ENCODE data around the gene RPL15. TPM values are rescaled to one million over a fixed set of nuclear protein-coding genes. Genes with fewer than 3 reads are reported as not detected.

RPL15 gene
- total and polyA plus RNA-seq, 10 of the 15 experiments (the other 5 are each of a cell fraction or from before 2014, with no cell fraction given): 2,885 to 10,761 (median 4,017) TPM

GRCh38 chr3:23877329-23877980 lies 39.5 kb upstream of the RPL15 start:
- ChIA-PET RAD21 (ENCODE audit: unreplicated experiment) (interaction anchor here (2.2 kb wide), 1 partner anchor 44 kb away, joined by 5 read pairs; no protein-coding TSS in a partner anchor), SMC1A (ENCODE audit: uncharacterized antibody, unreplicated experiment) (interaction anchor here (0.6 to 3.3 kb wide), 6 partner anchors 11 to 53 kb away, joined by 3 to 11 read pairs (median 4); no protein-coding TSS in a partner anchor), CTCF (interaction anchor here (0.7 to 3.6 kb wide), 5 partner anchors 9 to 43 kb away, joined by 3 to 13 read pairs (median 9); no protein-coding TSS in a partner anchor), POLR2A (interaction anchor here (1.0 kb wide), 1 partner anchor 70 kb away, joined by 3 read pairs; no protein-coding TSS in a partner anchor)
- Histone ChIP-seq H3K27ac (ENCODE audit: control insufficient read depth, insufficient read depth) (no peak overlapping the region), H3K79me2 (ENCODE audit: control insufficient read depth, insufficient read depth, low read length) (peaks cover 36% of the 10 kb centered on the region), H3K36me3 (ENCODE audit: control insufficient read depth in 2 of 2, insufficient read depth in 2 of 2, low read length in 1 of 2) (peaks cover 4 to 10% of the 10 kb centered on the region in 2 experiments), H3K4me1 (ENCODE audit: control insufficient read depth, insufficient read depth, low read length) (no peaks in the 10 kb centered on the region), H3K27me3 (replicated peaks in 1 of 2; ENCODE audit: control insufficient read depth in 2 of 2, insufficient read depth in 2 of 2, low read length in 1 of 2) (no peaks in the 10 kb centered on the region), H4K20me1 (ENCODE audit: control insufficient read depth, insufficient read depth) (no peaks in the 10 kb centered on the region), H3K4me2 (ENCODE audit: control insufficient read depth, insufficient read depth) (no peak overlapping the region), H3K4me3 (no peak overlapping the region), H2AFZ (ENCODE audit: control insufficient read depth, low read depth, low read length) (no peak overlapping the region), H3K9me3 (replicated peaks; ENCODE audit: control insufficient read depth, insufficient read depth, low read length) (no peaks in the 10 kb centered on the region), H3K9ac (ENCODE audit: control insufficient read depth, insufficient read depth, low read length) (no peak overlapping the region)
- intact Hi-C loops (cut with micrococcal nuclease; ENCODE audit: unreplicated experiment) (no loop called here), in situ Hi-C loops (cut with MboI) (no loop called here)
- no TSS peak for BruUV-seq (replicated peaks)
- ATAC-seq (no peak), DNase-seq (ENCODE audit: low read depth, low spot score) (no peak), FAIRE-seq (no peak)
- 80% methylated on average over 5 of the region's 5 CpGs for WGBS (ENCODE audit: insufficient coverage, insufficient replicate concordance, low lambda C conversion rate, missing lambda C conversion rate)
- no peak for TF ChIP-seq CREM (IDR thresholded peaks at IDR 0.05; ENCODE audit: low read depth)
- TF ChIP-seq ATF3 (IDR thresholded peaks at IDR 0.05; ENCODE audit: borderline replicate concordance, extremely low read depth, low read depth, low read length): no peak
- no peak for TF ChIP-seq TCF7 (IDR thresholded peaks at IDR 0.05; ENCODE audit: borderline replicate concordance)
- no peak for TF ChIP-seq FOXM1 (IDR thresholded peaks at IDR 0.05; ENCODE audit: low read depth, low read length)
- no peak for TF ChIP-seq ZNF274 (IDR thresholded peaks at IDR 0.05; ENCODE audit: insufficient read depth, insufficient read length)
- no peak for TF ChIP-seq NKRF (conservative IDR thresholded peaks at IDR 0.05)
- TF ChIP-seq NFYB (IDR thresholded peaks at IDR 0.05; ENCODE audit: insufficient read depth, low read depth, low read length): no peak
- TF ChIP-seq MLLT1 (IDR thresholded peaks at IDR 0.05): no peak
- TF ChIP-seq YY1 (IDR thresholded peaks at IDR 0.05; ENCODE audit: low read depth, low read length): no peak
- TF ChIP-seq MAX (IDR thresholded peaks at IDR 0.05; ENCODE audit: low read depth, low read length): no peak
- TF ChIP-seq HDAC6 (IDR thresholded peaks at IDR 0.05; ENCODE audit: unreplicated experiment): no peak
- TF ChIP-seq CUX1 (IDR thresholded peaks at IDR 0.05; ENCODE audit: insufficient replicate concordance, low read depth, low read length): no peak
- no peak for TF ChIP-seq WRNIP1 (IDR thresholded peaks at IDR 0.05; ENCODE audit: borderline replicate concordance, low read depth, low read length)
- TF ChIP-seq CBX3 (IDR thresholded peaks at IDR 0.05; ENCODE audit: borderline replicate concordance, low read depth): no peak
